Cerebellar cortex (tissue), 1 donor: ENCODE results near the gene EZH2.

ENCODE experiments used
- DNase-seq: peaks from one replicate; pipeline ENCODE4 v3.0.0-alpha.2; 2015; ENCODE audit warnings: low spot score

Gene EZH2

GRCh38 chr7:148854983-148855382 is 29.1 kb downstream of the EZH2 start:
- no peak for DNase-seq

- no peak for DNase-seq
Observed at GRCh38 chr7:148852272-148852671, 31.8 kb downstream of the EZH2 start.

- DNase-seq: no peak
Observed at GRCh38 chr7:148850564-148850963, 33.5 kb downstream of the EZH2 start.

DNA sequence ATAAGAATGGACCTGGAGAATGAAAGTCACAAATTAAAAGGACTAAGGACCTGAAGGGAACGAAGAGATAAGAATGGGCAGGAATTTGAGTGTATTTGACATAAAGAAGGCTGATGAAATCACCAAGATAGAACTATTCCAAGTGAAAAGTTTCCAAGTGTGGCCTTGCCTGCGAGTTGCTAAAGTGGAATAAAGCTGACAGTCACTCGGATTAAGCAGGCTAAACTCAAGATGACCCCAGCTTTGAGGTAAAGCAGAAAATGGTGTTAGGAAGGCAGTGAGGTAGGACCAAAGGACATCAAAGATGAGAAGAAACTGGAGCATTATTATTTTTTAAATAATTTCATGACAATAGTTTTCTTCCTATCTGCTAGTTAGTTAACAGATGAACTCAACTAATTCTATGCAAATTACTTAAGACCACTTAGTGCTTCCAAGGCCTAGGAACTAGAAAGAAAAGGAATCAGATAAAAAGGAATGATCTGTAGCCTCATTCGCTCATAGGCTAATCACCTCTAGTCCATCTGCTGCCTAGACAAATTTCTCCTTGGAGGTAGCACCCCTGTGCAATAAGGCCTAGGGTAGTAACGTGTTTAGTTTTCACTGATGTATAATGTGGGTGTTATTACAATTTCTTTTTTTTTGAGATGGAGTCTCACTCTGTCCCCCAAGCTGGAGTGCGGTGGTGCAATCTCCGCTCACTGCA is 34.5 kb downstream of the EZH2 start:
- no peak for DNase-seq

- no peak for DNase-seq
Observed at GRCh38 chr7:148847815-148848734, 36.0 kb downstream of the EZH2 start.

- no peak for DNase-seq
Observed at GRCh38 chr7:148838905-148839304, 45.2 kb downstream of the EZH2 start.

GRCh38 chr7:148835854-148836253 is 48.2 kb downstream of the EZH2 start:
- DNase-seq: no peak

GRCh38 chr7:148834605-148835004 is 49.5 kb downstream of the EZH2 start:
- no peak for DNase-seq

GRCh38 chr7:148831782-148832181 is 52.3 kb downstream of the EZH2 start:
- no peak for DNase-seq

GRCh38 chr7:148830897-148831692 is 53.0 kb downstream of the EZH2 start:
- DNase-seq: no peak

- DNase-seq: no peak
Observed at GRCh38 chr7:148828965-148829364, 55.1 kb downstream of the EZH2 start.

GRCh38 chr7:148825338-148825737 is 58.8 kb downstream of the EZH2 start:
- no peak for DNase-seq

DNA sequence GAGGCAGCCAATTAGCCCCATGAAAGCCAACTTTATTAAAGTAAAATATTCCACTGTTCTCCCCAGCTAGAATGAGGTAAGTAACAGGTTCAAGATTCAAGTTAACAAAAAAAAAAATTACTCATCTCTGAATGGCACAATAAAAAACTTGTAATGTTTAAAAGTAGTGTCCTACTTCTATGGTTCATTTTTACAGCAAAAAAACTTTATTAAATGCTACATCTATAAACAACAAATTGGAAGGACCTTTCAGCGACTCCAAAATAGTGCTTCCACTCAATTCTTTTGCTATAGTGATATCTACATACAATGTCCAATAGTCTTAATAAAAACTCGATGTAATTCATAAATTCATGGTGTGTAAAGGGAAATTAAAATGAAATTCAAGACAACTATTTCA is 59.2 kb downstream of the EZH2 start:
- DNase-seq: no peak

GRCh38 chr7:148821422-148821821 is 62.7 kb downstream of the EZH2 start:
- DNase-seq: no peak

- no peak for DNase-seq
Observed at GRCh38 chr7:148819697-148820360, 64.3 kb downstream of the EZH2 start.

- no peak for DNase-seq
Observed at GRCh38 chr7:148815612-148816011, 68.5 kb downstream of the EZH2 start.

DNA sequence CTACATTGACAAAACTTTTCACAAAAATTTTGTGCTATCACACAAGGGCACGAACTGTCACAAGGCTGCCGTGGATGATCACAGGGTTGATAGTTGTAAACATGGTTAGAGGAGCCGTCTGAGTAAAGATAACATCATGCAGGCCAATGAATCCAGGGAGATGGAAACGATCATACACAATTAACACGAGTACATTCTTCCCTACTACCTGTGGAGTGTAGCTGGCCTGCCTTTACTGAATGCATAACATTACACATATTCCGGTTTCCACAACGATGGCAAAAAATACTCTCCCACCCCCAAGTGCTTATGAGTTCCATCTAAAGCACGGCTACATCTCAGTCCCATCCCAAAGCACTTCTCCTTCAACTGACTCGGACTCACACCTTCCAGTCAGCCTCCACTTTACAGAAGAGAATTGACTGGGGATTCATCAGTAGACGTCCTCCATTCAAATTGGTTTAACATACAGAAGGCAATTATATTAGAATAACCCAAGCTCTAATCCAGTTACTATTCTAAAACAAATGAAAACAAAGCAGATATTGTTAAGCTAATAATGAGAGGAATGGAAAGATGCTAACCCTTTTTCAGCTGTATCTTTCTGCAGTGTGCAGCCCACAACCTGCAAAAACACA is 69.0 kb downstream of the EZH2 start:
- DNase-seq: no peak

DNA sequence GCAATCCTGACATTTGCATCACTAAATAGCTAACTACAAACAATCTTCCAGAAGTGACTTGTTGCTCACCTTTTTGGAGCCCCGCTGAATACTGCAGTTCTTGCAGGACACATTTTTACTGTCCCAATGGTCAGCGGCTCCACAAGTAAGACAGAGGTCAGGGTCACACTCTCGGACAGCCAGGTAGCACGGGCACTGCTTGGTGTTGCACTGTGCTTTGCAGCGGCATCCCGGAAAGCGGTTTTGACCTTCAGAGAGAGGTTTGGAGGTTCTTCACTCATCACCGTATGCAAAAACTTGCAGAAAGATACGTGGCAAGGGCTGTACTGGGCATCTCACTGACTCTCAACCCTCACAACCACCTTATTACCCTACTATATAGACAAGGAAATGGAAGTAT is 70.2 kb downstream of the EZH2 start:
- DNase-seq: no peak

DNA sequence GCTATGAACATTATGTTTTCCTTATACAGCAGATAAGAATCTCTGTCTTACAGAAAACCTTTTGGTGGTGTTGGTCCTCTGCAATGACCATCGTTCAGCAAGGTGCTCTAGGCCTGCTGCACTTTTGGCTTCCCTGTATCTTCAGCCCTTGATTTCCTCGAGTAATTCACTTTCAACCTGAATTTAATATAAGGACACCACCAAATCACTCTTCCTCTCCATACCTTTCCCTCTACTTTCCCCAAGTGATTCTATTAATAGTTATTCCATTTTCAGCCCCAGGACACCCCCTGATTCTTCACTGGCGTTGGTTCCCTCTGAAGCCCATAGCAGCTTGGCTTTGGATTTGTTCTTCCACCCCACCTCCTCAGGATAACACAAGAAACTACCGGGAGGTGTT is 72.2 kb downstream of the EZH2 start:
- no peak for DNase-seq

- no peak for DNase-seq
Observed at GRCh38 chr7:148809856-148810255, 74.2 kb downstream of the EZH2 start.

DNA sequence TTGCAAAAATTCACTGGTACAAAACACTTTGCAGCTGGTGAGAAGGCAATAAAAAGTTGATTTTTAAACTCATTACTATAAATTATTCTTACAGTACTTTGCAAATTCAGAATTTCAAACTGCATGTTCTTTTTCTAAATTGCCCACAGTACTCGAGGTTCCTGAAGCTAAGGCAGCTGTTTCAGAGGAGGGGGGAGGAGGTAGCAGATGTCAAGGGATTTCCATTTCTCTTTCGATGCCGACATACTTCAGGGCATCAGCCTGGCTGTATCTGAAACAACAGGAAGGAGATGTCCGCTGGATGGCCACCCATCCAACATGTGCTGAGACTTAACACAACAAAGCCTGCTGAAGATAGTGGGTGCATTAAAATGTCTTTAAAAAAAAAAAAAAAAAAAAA is 76.7 kb downstream of the EZH2 start:
- no peak for DNase-seq

DNA sequence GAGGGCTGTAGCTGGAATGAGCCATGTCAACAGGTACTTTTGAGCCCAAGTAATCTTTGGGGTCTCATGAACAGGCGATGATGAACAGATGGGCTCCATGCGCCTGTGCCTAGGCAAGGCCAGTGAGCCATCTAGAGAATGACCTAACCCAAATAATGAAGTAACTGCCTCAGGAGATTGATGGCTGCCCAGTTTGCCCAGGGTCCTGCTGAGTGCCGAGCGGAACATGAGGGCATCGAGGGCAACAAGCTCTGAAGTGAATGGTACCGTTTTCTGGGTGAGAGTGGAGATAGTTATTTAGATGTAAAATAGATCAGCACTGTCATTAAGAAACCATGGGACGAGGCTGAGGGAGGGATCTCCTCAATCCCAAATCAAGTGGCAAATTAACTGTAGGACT is 77.9 kb downstream of the EZH2 start:
- DNase-seq: no peak
